Measurements from ENCODE around the gene ATP2B1. TPM values are rescaled to one million over a fixed set of nuclear protein-coding genes. Genes with fewer than 3 reads are reported as not detected.

ATP2B1 gene
- total and polyA plus RNA-seq, 2 donors: 13.3 to 183 TPM

- 83% methylated on average over 3 of the region's 3 CpGs for WGBS
- DNase-seq (ENCODE audit: extremely low spot score): no peak
- Histone ChIP-seq H3K4me3 (ENCODE audit: low read depth, low read length) (no peak overlapping the region), H3K4me1 (ENCODE audit: insufficient read depth) (no peaks in the 10 kb centered on the region), H3K36me3 (ENCODE audit: insufficient read depth) (no peaks in the 10 kb centered on the region), H3K27ac (ENCODE audit: low read depth) (no peak overlapping the region)
Measured at GRCh38 chr12:89610366-89610765, 98.3 kb downstream of the ATP2B1 start.

- Histone ChIP-seq H3K4me1 (ENCODE audit: insufficient read depth) (no peaks in the 10 kb centered on the region), H3K36me3 (ENCODE audit: insufficient read depth) (peaks cover 1% of the 10 kb centered on the region), H3K27ac (ENCODE audit: low read depth) (no peak overlapping the region), H3K4me3 (ENCODE audit: low read depth, low read length) (no peak overlapping the region)
- 96% methylated on average over 5 of the region's 5 CpGs for WGBS
- DNase-seq (ENCODE audit: extremely low spot score): no peak
Measured at GRCh38 chr12:89603678-89604077, 105.0 kb downstream of the ATP2B1 start.

GRCh38 chr12:89597770-89598169, 110.9 kb downstream of the ATP2B1 start:
- 98% methylated on average over 1 of the region's 1 CpG for WGBS
- H3K4me3 ChIP-seq (ENCODE audit: low read depth, low read length): no peak overlapping the region
- no peaks in the 10 kb centered on the region for H3K36me3 ChIP-seq (ENCODE audit: insufficient read depth)
- no peak for DNase-seq (ENCODE audit: extremely low spot score)
- no peaks in the 10 kb centered on the region for H3K4me1 ChIP-seq (ENCODE audit: insufficient read depth)
- H3K27ac ChIP-seq (ENCODE audit: low read depth): no peak overlapping the region

- 84% methylated on average over 4 of the region's 4 CpGs for WGBS
- no peaks in the 10 kb centered on the region for H3K4me1 ChIP-seq (ENCODE audit: insufficient read depth)
- no peaks in the 10 kb centered on the region for H3K36me3 ChIP-seq (ENCODE audit: insufficient read depth)
- H3K27ac ChIP-seq (ENCODE audit: low read depth): no peak overlapping the region
- H3K4me3 ChIP-seq (ENCODE audit: low read depth, low read length): no peak overlapping the region
- DNase-seq (ENCODE audit: extremely low spot score): no peak
Measured at GRCh38 chr12:89597210-89597609, 111.4 kb downstream of the ATP2B1 start.

- DNase-seq (ENCODE audit: extremely low spot score): no peak
- Histone ChIP-seq H3K4me3 (ENCODE audit: low read depth, low read length) (no peak overlapping the region), H3K4me1 (ENCODE audit: insufficient read depth) (no peaks in the 10 kb centered on the region), H3K36me3 (ENCODE audit: insufficient read depth) (peaks cover 2% of the 10 kb centered on the region), H3K27ac (ENCODE audit: low read depth) (no peak overlapping the region)
- 70% methylated on average over 5 of the region's 5 CpGs for WGBS
Measured at GRCh38 chr12:89593873-89594272, 114.8 kb downstream of the ATP2B1 start.

- no peaks in the 10 kb centered on the region for H3K4me1 ChIP-seq (ENCODE audit: insufficient read depth)
- no peak overlapping the region for H3K27ac ChIP-seq (ENCODE audit: low read depth)
- 50% methylated on average over 4 of the region's 4 CpGs for WGBS
- peaks cover 2% of the 10 kb centered on the region for H3K36me3 ChIP-seq (ENCODE audit: insufficient read depth)
- no peak overlapping the region for H3K4me3 ChIP-seq (ENCODE audit: low read depth, low read length)
- DNase-seq (ENCODE audit: extremely low spot score): no peak
Measured at GRCh38 chr12:89593233-89593632, 115.4 kb downstream of the ATP2B1 start.

- Histone ChIP-seq H3K4me1 (ENCODE audit: insufficient read depth) (no peaks in the 10 kb centered on the region), H3K36me3 (ENCODE audit: insufficient read depth) (peaks cover 2% of the 10 kb centered on the region), H3K27ac (ENCODE audit: low read depth) (no peak overlapping the region), H3K4me3 (ENCODE audit: low read depth, low read length) (no peak overlapping the region)
- no peak for DNase-seq (ENCODE audit: extremely low spot score)
Measured at GRCh38 chr12:89589753-89590152, 118.9 kb downstream of the ATP2B1 start.

GRCh38 chr12:89578499-89578898, 130.1 kb downstream of the ATP2B1 start:
- DNase-seq (ENCODE audit: extremely low spot score): no peak
- Histone ChIP-seq H3K4me1 (ENCODE audit: insufficient read depth) (no peaks in the 10 kb centered on the region), H3K36me3 (ENCODE audit: insufficient read depth) (no peaks in the 10 kb centered on the region), H3K27ac (ENCODE audit: low read depth) (no peak overlapping the region), H3K4me3 (ENCODE audit: low read depth, low read length) (no peak overlapping the region)
- WGBS: 92% methylated on average over 2 of the region's 2 CpGs

GRCh38 chr12:89576572-89577220, 131.9 kb downstream of the ATP2B1 start:
- DNase-seq (ENCODE audit: extremely low spot score): no peak
- 94% methylated on average over 1 of the region's 1 CpG for WGBS
- no peak overlapping the region for H3K4me3 ChIP-seq (ENCODE audit: low read depth, low read length)

GRCh38 chr12:89575374-89575773, 133.3 kb downstream of the ATP2B1 start:
- no peak for DNase-seq (ENCODE audit: extremely low spot score)
- no peak overlapping the region for H3K27ac ChIP-seq (ENCODE audit: low read depth)
- no peaks in the 10 kb centered on the region for H3K4me1 ChIP-seq (ENCODE audit: insufficient read depth)
- H3K36me3 ChIP-seq (ENCODE audit: insufficient read depth): no peaks in the 10 kb centered on the region
- H3K4me3 ChIP-seq (ENCODE audit: low read depth, low read length): no peak overlapping the region
- WGBS: 70% methylated on average over 1 of the region's 1 CpG

More at GRCh38 chr12:89576572-89577220, 131.9 kb downstream of the ATP2B1 start:
- Histone ChIP-seq H3K27ac (ENCODE audit: low read depth) (no peak overlapping the region), H3K36me3 (ENCODE audit: insufficient read depth) (no peaks in the 10 kb centered on the region), H3K4me1 (ENCODE audit: insufficient read depth) (no peaks in the 10 kb centered on the region)

- 43% methylated on average over 2 of the region's 2 CpGs for WGBS
- DNase-seq (ENCODE audit: extremely low spot score): no peak
- no peaks in the 10 kb centered on the region for H3K36me3 ChIP-seq (ENCODE audit: insufficient read depth)
- no peaks in the 10 kb centered on the region for H3K4me1 ChIP-seq (ENCODE audit: insufficient read depth)
- no peak overlapping the region for H3K27ac ChIP-seq (ENCODE audit: low read depth)
- no peak overlapping the region for H3K4me3 ChIP-seq (ENCODE audit: low read depth, low read length)
Measured at GRCh38 chr12:89574736-89575208, 133.9 kb downstream of the ATP2B1 start.

GRCh38 chr12:89573051-89573810, 135.4 kb downstream of the ATP2B1 start:
- Histone ChIP-seq H3K27ac (ENCODE audit: low read depth) (no peak overlapping the region), H3K36me3 (ENCODE audit: insufficient read depth) (no peaks in the 10 kb centered on the region), H3K4me3 (ENCODE audit: low read depth, low read length) (no peak overlapping the region), H3K4me1 (ENCODE audit: insufficient read depth) (no peaks in the 10 kb centered on the region)
- 61% methylated on average over 5 of the region's 5 CpGs for WGBS
- no peak for DNase-seq (ENCODE audit: extremely low spot score)

- Histone ChIP-seq H3K4me3 (ENCODE audit: low read depth, low read length) (no peak overlapping the region), H3K27ac (ENCODE audit: low read depth) (no peak overlapping the region), H3K4me1 (ENCODE audit: insufficient read depth) (no peaks in the 10 kb centered on the region), H3K36me3 (ENCODE audit: insufficient read depth) (no peaks in the 10 kb centered on the region)
- DNase-seq (ENCODE audit: extremely low spot score): no peak
- WGBS: 92% methylated on average over 4 of the region's 4 CpGs
Measured at GRCh38 chr12:89571491-89572195, 137.0 kb downstream of the ATP2B1 start.

GRCh38 chr12:89568484-89568883, 140.2 kb downstream of the ATP2B1 start:
- H3K27ac ChIP-seq (ENCODE audit: low read depth): no peak overlapping the region
- H3K4me1 ChIP-seq (ENCODE audit: insufficient read depth): no peaks in the 10 kb centered on the region
- H3K4me3 ChIP-seq (ENCODE audit: low read depth, low read length): no peak overlapping the region
- no peaks in the 10 kb centered on the region for H3K36me3 ChIP-seq (ENCODE audit: insufficient read depth)
- no peak for DNase-seq (ENCODE audit: extremely low spot score)
- WGBS: 86% methylated on average over 5 of the region's 5 CpGs
